ENCODE results near the gene CLASP1.
"Not testable (repeated sequence)": the region's sequence is repeated elsewhere in the genome, so short reads cannot be mapped to it uniquely, and the experiment has no call there.

The CLASP1 gene

GRCh38 chr2:121677855-121678254 is 28.6 kb upstream of the CLASP1 start:
- Histone ChIP-seq H3K4me3 (ENCODE audit: low read length) (no peak overlapping the region), H3K27me3 (ENCODE audit: insufficient read depth, low read length) (no peaks in the 10 kb centered on the region), H2AFZ (ENCODE audit: low read depth, low read length) (no peak overlapping the region), H3K9me3 (ENCODE audit: low read length) (peaks cover 7% of the 10 kb centered on the region), H3K4me1 (ENCODE audit: insufficient read depth, low read length) (no peaks in the 10 kb centered on the region), H3K36me3 (ENCODE audit: insufficient read depth, low read length) (no peaks in the 10 kb centered on the region)

- H3K36me3 ChIP-seq (ENCODE audit: insufficient read depth, low read length); H2AFZ ChIP-seq (ENCODE audit: low read depth, low read length); H3K27me3 ChIP-seq (ENCODE audit: insufficient read depth, low read length); H3K9me3 ChIP-seq (ENCODE audit: low read length); H3K4me1 ChIP-seq (ENCODE audit: insufficient read depth, low read length); H3K4me3 ChIP-seq (ENCODE audit: low read length): not testable (repeated sequence)
These were observed 22.4 kb upstream of the CLASP1 start for GRCh38 chr2:121671621-121672020.

- H3K4me1 ChIP-seq (ENCODE audit: insufficient read depth, low read length) = peaks cover 4% of the 10 kb centered on the region
- no peaks in the 10 kb centered on the region for H3K36me3 ChIP-seq (ENCODE audit: insufficient read depth, low read length)
- no peak overlapping the region for H3K4me3 ChIP-seq (ENCODE audit: low read length)
- no peak overlapping the region for H2AFZ ChIP-seq (ENCODE audit: low read depth, low read length)
- no peaks in the 10 kb centered on the region for H3K27me3 ChIP-seq (ENCODE audit: insufficient read depth, low read length)
- peaks cover 7% of the 10 kb centered on the region for H3K9me3 ChIP-seq (ENCODE audit: low read length)
These were observed 20.9 kb upstream of the CLASP1 start for GRCh38 chr2:121670181-121670580.

GRCh38 chr2:121667618-121668017 is 18.4 kb upstream of the CLASP1 start:
- peaks cover 7% of the 10 kb centered on the region for H3K9me3 ChIP-seq (ENCODE audit: low read length)
- H2AFZ ChIP-seq (ENCODE audit: low read depth, low read length) = no peak overlapping the region
- H3K36me3 ChIP-seq (ENCODE audit: insufficient read depth, low read length) = no peaks in the 10 kb centered on the region
- no peaks in the 10 kb centered on the region for H3K27me3 ChIP-seq (ENCODE audit: insufficient read depth, low read length)
- no peak overlapping the region for H3K4me3 ChIP-seq (ENCODE audit: low read length)
- peaks cover 4% of the 10 kb centered on the region for H3K4me1 ChIP-seq (ENCODE audit: insufficient read depth, low read length)

- Histone ChIP-seq H2AFZ (ENCODE audit: low read depth, low read length) (no peak overlapping the region), H3K36me3 (ENCODE audit: insufficient read depth, low read length) (no peaks in the 10 kb centered on the region)
These were observed 16.8 kb upstream of the CLASP1 start for GRCh38 chr2:121666042-121666441.

GRCh38 chr2:121665504-121665903 is 16.2 kb upstream of the CLASP1 start:
- H3K9me3 ChIP-seq (ENCODE audit: low read length) = peaks cover 4% of the 10 kb centered on the region
- H3K27me3 ChIP-seq (ENCODE audit: insufficient read depth, low read length) = no peaks in the 10 kb centered on the region
- H3K4me1 ChIP-seq (ENCODE audit: insufficient read depth, low read length) = peaks cover 4% of the 10 kb centered on the region
- H3K4me3 ChIP-seq (ENCODE audit: low read length) = no peak overlapping the region
- no peaks in the 10 kb centered on the region for H3K36me3 ChIP-seq (ENCODE audit: insufficient read depth, low read length)
- H2AFZ ChIP-seq (ENCODE audit: low read depth, low read length) = no peak overlapping the region

More at GRCh38 chr2:121666042-121666441, 16.8 kb upstream of the CLASP1 start:
- H3K4me3 ChIP-seq (ENCODE audit: low read length) = no peak overlapping the region
- peaks cover 4% of the 10 kb centered on the region for H3K4me1 ChIP-seq (ENCODE audit: insufficient read depth, low read length)
- H3K27me3 ChIP-seq (ENCODE audit: insufficient read depth, low read length) = no peaks in the 10 kb centered on the region
- peaks cover 6% of the 10 kb centered on the region for H3K9me3 ChIP-seq (ENCODE audit: low read length)

GRCh38 chr2:121664713-121665112 is 15.5 kb upstream of the CLASP1 start:
- no peak overlapping the region for H3K4me3 ChIP-seq (ENCODE audit: low read length)
- no peak overlapping the region for H2AFZ ChIP-seq (ENCODE audit: low read depth, low read length)
- peaks cover 2% of the 10 kb centered on the region for H3K36me3 ChIP-seq (ENCODE audit: insufficient read depth, low read length)
- peaks cover 4% of the 10 kb centered on the region for H3K4me1 ChIP-seq (ENCODE audit: insufficient read depth, low read length)
- H3K9me3 ChIP-seq (ENCODE audit: low read length) = peaks cover 2% of the 10 kb centered on the region
- no peaks in the 10 kb centered on the region for H3K27me3 ChIP-seq (ENCODE audit: insufficient read depth, low read length)

- peaks cover 4% of the 10 kb centered on the region for H3K4me1 ChIP-seq (ENCODE audit: insufficient read depth, low read length)
- no peak overlapping the region for H2AFZ ChIP-seq (ENCODE audit: low read depth, low read length)
- no peak overlapping the region for H3K4me3 ChIP-seq (ENCODE audit: low read length)
- H3K27me3 ChIP-seq (ENCODE audit: insufficient read depth, low read length) = no peaks in the 10 kb centered on the region
- peaks cover 4% of the 10 kb centered on the region for H3K36me3 ChIP-seq (ENCODE audit: insufficient read depth, low read length)
- H3K9me3 ChIP-seq (ENCODE audit: low read length) = peaks cover 1% of the 10 kb centered on the region
These were observed 14.8 kb upstream of the CLASP1 start for GRCh38 chr2:121664086-121664485.

GRCh38 chr2:121663434-121663833 is 14.2 kb upstream of the CLASP1 start:
- H3K4me1 ChIP-seq (ENCODE audit: insufficient read depth, low read length) = peaks cover 4% of the 10 kb centered on the region
- H3K9me3 ChIP-seq (ENCODE audit: low read length) = peaks cover 1% of the 10 kb centered on the region

GRCh38 chr2:121662656-121663055 is 13.4 kb upstream of the CLASP1 start:
- no peak overlapping the region for H3K4me3 ChIP-seq (ENCODE audit: low read length)

More at GRCh38 chr2:121663434-121663833, 14.2 kb upstream of the CLASP1 start:
- Histone ChIP-seq H3K27me3 (ENCODE audit: insufficient read depth, low read length) (no peaks in the 10 kb centered on the region), H2AFZ (ENCODE audit: low read depth, low read length) (no peak overlapping the region), H3K4me3 (ENCODE audit: low read length) (no peak overlapping the region), H3K36me3 (ENCODE audit: insufficient read depth, low read length) (peaks cover 10% of the 10 kb centered on the region)

GRCh38 chr2:121659933-121660332 is 10.7 kb upstream of the CLASP1 start:
- Histone ChIP-seq H3K4me3 (ENCODE audit: low read length) (no peak overlapping the region), H3K4me1 (ENCODE audit: insufficient read depth, low read length) (no peaks in the 10 kb centered on the region), H3K27me3 (ENCODE audit: insufficient read depth, low read length) (no peaks in the 10 kb centered on the region)

More at GRCh38 chr2:121662656-121663055, 13.4 kb upstream of the CLASP1 start:
- Histone ChIP-seq H3K27me3 (ENCODE audit: insufficient read depth, low read length) (no peaks in the 10 kb centered on the region), H2AFZ (ENCODE audit: low read depth, low read length) (no peak overlapping the region), H3K4me1 (ENCODE audit: insufficient read depth, low read length) (peaks cover 4% of the 10 kb centered on the region), H3K36me3 (ENCODE audit: insufficient read depth, low read length) (peaks cover 10% of the 10 kb centered on the region), H3K9me3 (ENCODE audit: low read length) (no peaks in the 10 kb centered on the region)

GRCh38 chr2:121658393-121658792 is 9.1 kb upstream of the CLASP1 start:
- not testable (repeated sequence) for H3K27me3 ChIP-seq (ENCODE audit: insufficient read depth, low read length); H3K4me3 ChIP-seq (ENCODE audit: low read length); H2AFZ ChIP-seq (ENCODE audit: low read depth, low read length); H3K9me3 ChIP-seq (ENCODE audit: low read length); H3K36me3 ChIP-seq (ENCODE audit: insufficient read depth, low read length); H3K4me1 ChIP-seq (ENCODE audit: insufficient read depth, low read length)

More at GRCh38 chr2:121659933-121660332, 10.7 kb upstream of the CLASP1 start:
- H3K9me3 ChIP-seq (ENCODE audit: low read length) = no peaks in the 10 kb centered on the region
- H2AFZ ChIP-seq (ENCODE audit: low read depth, low read length) = no peak overlapping the region
- H3K36me3 ChIP-seq (ENCODE audit: insufficient read depth, low read length) = peaks cover 10% of the 10 kb centered on the region

GRCh38 chr2:121653035-121653434 is 3.8 kb upstream of the CLASP1 start:
- Histone ChIP-seq H3K4me3 (ENCODE audit: low read length) (no peak overlapping the region), H2AFZ (ENCODE audit: low read depth, low read length) (no peak overlapping the region), H3K36me3 (ENCODE audit: insufficient read depth, low read length) (no peaks in the 10 kb centered on the region), H3K9me3 (ENCODE audit: low read length) (no peaks in the 10 kb centered on the region), H3K27me3 (ENCODE audit: insufficient read depth, low read length) (no peaks in the 10 kb centered on the region), H3K4me1 (ENCODE audit: insufficient read depth, low read length) (peaks cover 11% of the 10 kb centered on the region)

- peak overlapping the region; percentile 83 for H3K4me3 ChIP-seq (ENCODE audit: low read length)
- H2AFZ ChIP-seq (ENCODE audit: low read depth, low read length) = peak overlapping the region; percentile 50
- no peaks in the 10 kb centered on the region for H3K27me3 ChIP-seq (ENCODE audit: insufficient read depth, low read length)
- H3K36me3 ChIP-seq (ENCODE audit: insufficient read depth, low read length) = peaks cover under 1% of the 10 kb centered on the region
- peaks cover 19% of the 10 kb centered on the region for H3K4me1 ChIP-seq (ENCODE audit: insufficient read depth, low read length)
- no peaks in the 10 kb centered on the region for H3K9me3 ChIP-seq (ENCODE audit: low read length)
These were observed 1.2 kb upstream of the CLASP1 start for GRCh38 chr2:121650315-121650930.
